ENCODE measurements around the gene TNFAIP1. TPM values are rescaled to one million over a fixed set of nuclear protein-coding genes. Genes with fewer than 3 reads are reported as not detected.

The TNFAIP1 gene
- total RNA-seq, 3 donors from 2014 or later (not counting 1 experiment from before 2014, with no cell fraction given): 10.5 to 15.7 (median 14.6) TPM

- H3K9me3 ChIP-seq (ENCODE audit: control insufficient read depth, insufficient read depth, low read length): no peaks in the 10 kb centered on the region
- Mint-ChIP-seq H3K4me3 (no peak overlapping the region), H3K27me3 (ENCODE audit: low read depth in 2 of 2) (peaks cover 17 to 29% of the 10 kb centered on the region in 2 donors), H3K27ac (no peak overlapping the region), H3K4me1 (no peaks in the 10 kb centered on the region), H3K9me3 (no peaks in the 10 kb centered on the region), H3K36me3 (no peaks in the 10 kb centered on the region)
- peaks cover 3% of the 10 kb centered on the region for H3K27me3 ChIP-seq (ENCODE audit: control insufficient read depth, insufficient read depth, low read length)
- TF ChIP-seq CTCF (IDR thresholded peaks at IDR 0.05): no peak
- no peak overlapping the region for H3K4me3 ChIP-seq (ENCODE audit: low read length)
- no peaks in the 10 kb centered on the region for H3K4me1 ChIP-seq (ENCODE audit: control insufficient read depth, insufficient read depth, low read length)
- no peak for ATAC-seq
- H3K36me3 ChIP-seq (ENCODE audit: control insufficient read depth, insufficient read depth, low read length): no peaks in the 10 kb centered on the region
- H3K27ac ChIP-seq (ENCODE audit: low read length): no peak overlapping the region
- intact Hi-C loops (cut with micrococcal nuclease): no loop called here
- no peak for DNase-seq
- 100% methylated on average over 2 of the region's 3 CpGs for WGBS (ENCODE audit: insufficient coverage)
These were observed 37.1 kb upstream of the TNFAIP1 start for GRCh38 chr17:28298449-28298848.

- peaks cover 23 to 43% of the 10 kb centered on the region in 2 donors for H3K27me3 Mint-ChIP-seq (ENCODE audit: low read depth in 2 of 2)
- intact Hi-C loops (cut with micrococcal nuclease): no loop called here
- TF ChIP-seq CTCF (IDR thresholded peaks at IDR 0.05): no peak
- no peak for ATAC-seq
- no peak overlapping the region for H3K27ac Mint-ChIP-seq
- H3K4me3 Mint-ChIP-seq: no peak overlapping the region
- WGBS (ENCODE audit: insufficient coverage): 44% methylated on average over 38 of the region's 38 CpGs
- Histone ChIP-seq H3K36me3 (ENCODE audit: control insufficient read depth, insufficient read depth, low read length) (no peaks in the 10 kb centered on the region), H3K4me3 (ENCODE audit: low read length) (no peak overlapping the region), H3K4me1 (ENCODE audit: control insufficient read depth, insufficient read depth, low read length) (no peaks in the 10 kb centered on the region), H3K27ac (ENCODE audit: low read length) (no peak overlapping the region), H3K9me3 (ENCODE audit: control insufficient read depth, insufficient read depth, low read length) (no peaks in the 10 kb centered on the region), H3K27me3 (ENCODE audit: control insufficient read depth, insufficient read depth, low read length) (peaks cover 17% of the 10 kb centered on the region)
- H3K4me1 Mint-ChIP-seq: no peaks in the 10 kb centered on the region
- DNase-seq: no peak
- no peaks in the 10 kb centered on the region for H3K9me3 Mint-ChIP-seq
- no peaks in the 10 kb centered on the region for H3K36me3 Mint-ChIP-seq
These were observed 28.6 kb upstream of the TNFAIP1 start for GRCh38 chr17:28306954-28307401.

- 83% methylated on average over 2 of the region's 2 CpGs for WGBS (ENCODE audit: insufficient coverage)
- Histone ChIP-seq H3K27me3 (ENCODE audit: control insufficient read depth, insufficient read depth, low read length) (peaks cover 2% of the 10 kb centered on the region), H3K36me3 (ENCODE audit: control insufficient read depth, insufficient read depth, low read length) (no peaks in the 10 kb centered on the region), H3K9me3 (ENCODE audit: control insufficient read depth, insufficient read depth, low read length) (no peaks in the 10 kb centered on the region), H3K4me1 (ENCODE audit: control insufficient read depth, insufficient read depth, low read length) (peaks cover 11% of the 10 kb centered on the region), H3K27ac (ENCODE audit: low read length) (no peak overlapping the region), H3K4me3 (ENCODE audit: low read length) (no peak overlapping the region)
- TF ChIP-seq CTCF (IDR thresholded peaks at IDR 0.05): no peak
- no peaks in the 10 kb centered on the region for H3K9me3 Mint-ChIP-seq
- no peak overlapping the region for H3K4me3 Mint-ChIP-seq
- ATAC-seq (no peak), DNase-seq (no peak)
- intact Hi-C loops (cut with micrococcal nuclease): no loop called here
- H3K27ac Mint-ChIP-seq: no peak overlapping the region
- peaks cover 10 to 13% of the 10 kb centered on the region in 2 donors for H3K4me1 Mint-ChIP-seq
- H3K36me3 Mint-ChIP-seq: no peaks in the 10 kb centered on the region
- peaks cover 3 to 7% of the 10 kb centered on the region in 2 donors for H3K27me3 Mint-ChIP-seq (ENCODE audit: low read depth in 2 of 2)
These were observed 21.7 kb upstream of the TNFAIP1 start for GRCh38 chr17:28313841-28314240.
